ENCODE measurements around the gene EPHB1.

EPHB1 gene

GRCh38 chr3:135272026-135272669, 477.1 kb downstream of the EPHB1 start:
- no peak for DNase-seq

GRCh38 chr3:135292162-135292561, 497.1 kb downstream of the EPHB1 start:
- no peak for DNase-seq

- no peak for DNase-seq
Measured at GRCh38 chr3:135301670-135302069, 506.6 kb downstream of the EPHB1 start.

- DNase-seq = no peak
Measured at GRCh38 chr3:135304378-135304777, 509.3 kb downstream of the EPHB1 start.
